Measurements from ENCODE around the gene GAPDHS. TPM values are rescaled to one million over a fixed set of nuclear protein-coding genes. Genes with fewer than 3 reads are reported as not detected.

Gene GAPDHS
- polyA plus RNA-seq (2014; cell fraction: cytosol; rRNA removed) = 0.45 and 0.76 TPM in 2 replicates
- polyA plus RNA-seq (2014; cell fraction: nucleus; rRNA removed) = 2.2 TPM in 1 of 2 replicates, not detected in the other

DNA sequence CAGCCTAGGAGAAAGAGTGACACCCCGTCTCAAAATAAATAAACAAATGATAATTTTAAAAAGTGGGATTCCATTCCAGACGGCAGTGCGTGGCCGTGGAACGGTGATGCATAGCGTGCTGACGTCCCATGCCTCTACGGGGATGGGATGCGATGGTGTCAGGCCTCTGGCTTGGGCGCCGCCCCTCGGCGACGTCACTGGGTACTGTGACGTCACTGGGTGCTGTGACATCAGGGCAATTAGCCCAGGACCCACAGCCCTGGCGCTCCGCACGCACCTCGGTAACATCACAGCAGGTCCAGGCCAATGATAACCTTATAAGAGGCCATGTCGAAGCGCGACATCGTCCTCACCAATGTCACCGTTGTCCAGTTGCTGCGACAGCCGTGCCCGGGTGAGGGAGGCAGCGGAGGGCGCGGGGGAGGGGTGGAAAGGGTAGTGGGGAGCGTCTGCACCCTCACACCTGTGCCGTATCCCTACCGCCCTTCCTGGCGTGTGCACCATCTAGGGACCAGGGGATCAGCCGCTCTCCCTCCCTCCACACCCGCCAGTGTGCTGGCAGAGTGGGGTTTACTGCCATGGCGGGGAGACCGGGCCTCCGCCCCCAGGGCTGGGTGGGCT lies at the start of gene GAPDHS:
TSS of gene GAPDHS (plus strand) at position 256 of the 621 bp plus-strand sequence. CDS start at position 328, 72 bp downstream.
- no peak for DNase-seq (ENCODE audit: low spot score)

DNA sequence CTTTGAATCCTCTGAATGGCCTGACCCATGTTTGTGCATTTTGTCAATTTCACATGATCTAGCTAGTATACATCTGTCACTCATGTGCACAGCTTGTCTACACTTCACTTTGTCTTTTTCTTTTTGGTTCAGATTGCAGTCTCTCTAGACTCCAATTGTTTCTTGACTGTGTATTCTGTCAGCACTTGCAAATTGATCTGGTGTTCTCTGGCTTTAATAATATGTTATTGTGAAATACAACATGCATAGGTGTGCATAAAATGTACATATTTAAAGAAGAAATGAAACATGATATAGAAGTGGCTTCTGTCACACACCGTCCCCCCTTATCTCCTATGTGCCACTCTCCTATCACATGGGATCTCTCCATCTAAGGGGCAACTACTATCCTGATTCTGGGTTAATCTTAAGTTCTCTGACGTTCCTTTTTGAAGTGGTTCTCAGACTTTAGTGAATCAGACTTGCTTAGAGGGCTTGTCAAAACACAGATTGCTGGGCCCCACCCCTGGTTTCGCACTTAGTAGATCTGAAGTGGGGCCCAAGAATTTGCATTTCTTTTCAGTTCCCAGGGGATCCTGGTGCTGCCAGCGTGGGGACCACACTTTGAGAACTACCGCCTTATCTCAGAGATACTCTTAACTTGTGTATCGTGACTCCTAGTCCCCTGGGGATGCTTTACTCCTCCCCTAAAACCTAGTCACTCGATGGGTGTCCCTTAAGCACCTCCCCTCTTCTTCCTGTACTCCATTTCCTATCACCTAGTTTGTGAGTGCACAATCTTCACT lies 48.8 kb upstream of the GAPDHS start:
- DNase-seq (ENCODE audit: low spot score) = no peak

DNA sequence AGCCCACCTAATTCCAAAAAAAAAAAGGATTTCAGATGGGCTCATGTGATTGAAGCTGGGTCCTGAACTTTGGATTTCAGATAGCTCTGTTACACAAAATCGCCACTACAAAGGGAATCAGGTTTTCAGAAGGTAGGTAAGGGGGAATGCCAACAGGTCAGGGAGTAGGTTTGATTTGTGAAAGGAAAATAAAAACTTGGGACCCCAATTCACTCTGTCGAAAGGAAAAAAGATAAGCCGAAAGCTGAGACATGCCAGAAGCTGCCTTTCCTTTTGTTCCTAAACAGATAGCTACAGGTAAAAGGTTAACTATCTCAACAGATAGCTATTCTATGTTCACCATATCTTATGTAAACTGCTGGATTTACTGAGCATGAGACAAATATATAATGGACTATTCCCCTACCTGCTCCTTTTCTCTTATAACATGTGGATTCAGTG lies 47.0 kb upstream of the GAPDHS start:
- DNase-seq (ENCODE audit: low spot score) = no peak

DNA sequence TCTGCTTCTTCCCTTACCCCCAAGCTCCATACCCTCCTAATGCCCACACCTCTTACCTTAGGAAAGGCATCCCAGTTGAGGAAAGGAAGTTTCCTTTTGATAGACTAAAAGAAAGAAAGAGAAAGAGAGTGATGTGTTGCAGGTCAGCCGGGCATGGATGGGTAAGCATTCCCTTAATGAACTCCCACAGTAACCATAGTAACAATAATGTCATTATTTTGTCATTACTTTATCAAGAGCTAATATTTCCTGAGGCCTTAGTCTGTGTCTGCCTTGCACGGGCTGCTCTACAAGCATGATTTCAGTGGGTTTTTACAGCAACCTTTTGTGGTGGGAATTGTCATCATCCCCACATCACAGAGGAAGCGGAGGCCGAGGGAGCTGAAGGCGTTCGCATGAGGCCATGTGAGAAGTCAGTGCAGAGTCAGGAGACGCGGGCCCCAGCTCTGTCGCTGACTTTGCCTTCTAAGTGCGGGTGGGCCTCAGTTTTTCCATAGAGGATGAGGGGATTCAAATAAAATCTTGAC lies 45.5 kb upstream of the GAPDHS start:
- DNase-seq (ENCODE audit: low spot score) = no peak

DNA sequence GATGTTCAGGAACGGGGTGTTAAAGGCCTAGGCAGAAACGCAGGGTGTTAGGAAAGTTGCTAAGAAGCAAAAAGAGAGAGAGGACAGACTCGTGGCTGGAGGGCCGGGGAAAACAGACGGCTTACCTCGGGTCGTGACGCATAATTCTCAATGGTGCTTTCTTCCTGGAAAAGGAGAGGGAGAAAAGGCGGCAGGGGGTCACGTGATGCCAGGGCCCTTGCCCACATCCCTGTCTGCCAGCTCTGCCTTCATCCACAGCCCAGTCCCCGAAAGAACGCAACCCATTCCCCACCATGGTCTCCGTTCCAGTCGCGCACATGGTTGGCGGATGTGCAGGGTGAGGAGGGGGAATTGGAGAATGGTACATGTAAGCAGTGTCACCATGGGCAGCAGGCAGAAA lies 44.6 kb upstream of the GAPDHS start:
- DNase-seq (ENCODE audit: low spot score) = no peak

DNA sequence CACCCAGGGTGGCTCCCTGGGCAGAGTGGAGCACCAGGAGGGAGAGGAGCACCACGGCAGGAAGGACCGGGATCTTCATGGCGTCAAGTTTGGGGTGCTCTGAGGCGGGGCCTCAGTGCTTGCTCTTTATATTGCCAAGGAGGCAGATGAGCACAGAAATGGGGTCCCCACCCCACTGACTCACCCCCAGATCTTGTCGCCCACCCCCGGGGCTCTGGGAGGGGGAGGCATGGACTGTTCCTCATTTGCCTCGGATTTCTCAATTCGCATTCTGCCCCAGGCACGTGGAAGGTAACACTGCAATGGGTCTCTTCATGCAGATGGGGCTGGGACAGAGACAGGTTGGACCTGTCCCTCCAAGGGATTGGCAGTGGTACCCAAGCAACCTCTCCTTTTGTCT lies 42.9 kb upstream of the GAPDHS start, which contains the start of gene KRTDAP:
TSS of gene KRTDAP (minus strand) at position 101 of the 400 bp plus-strand sequence. CDS start at position 79, 22 bp downstream.
- no peak for DNase-seq (ENCODE audit: low spot score)

DNA sequence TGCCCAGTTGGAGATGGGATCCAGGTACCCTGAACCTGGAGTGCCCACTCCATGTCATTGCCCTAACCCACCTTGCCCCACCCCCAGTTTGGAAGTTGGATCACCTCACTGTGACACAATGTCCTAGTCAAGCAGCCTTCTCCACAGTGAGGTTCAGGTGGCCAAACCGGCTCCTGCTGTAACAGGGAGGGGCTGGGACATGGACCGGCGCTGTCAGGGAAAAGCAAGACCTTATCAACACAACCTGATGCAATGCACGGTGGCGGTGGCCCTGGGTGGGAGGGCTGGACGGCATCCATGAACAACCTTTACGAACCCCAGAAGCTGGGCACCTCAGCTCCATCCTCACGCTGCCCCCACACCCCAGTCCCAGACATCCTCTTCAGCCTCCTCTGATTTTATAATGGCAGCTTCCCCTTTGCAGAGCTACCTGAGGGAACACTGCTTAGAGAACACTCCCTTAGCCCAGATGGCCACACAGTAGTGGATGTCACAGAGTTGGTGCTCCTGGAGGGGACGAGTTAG lies 41.4 kb upstream of the GAPDHS start:
- DNase-seq (ENCODE audit: low spot score) = no peak

DNA sequence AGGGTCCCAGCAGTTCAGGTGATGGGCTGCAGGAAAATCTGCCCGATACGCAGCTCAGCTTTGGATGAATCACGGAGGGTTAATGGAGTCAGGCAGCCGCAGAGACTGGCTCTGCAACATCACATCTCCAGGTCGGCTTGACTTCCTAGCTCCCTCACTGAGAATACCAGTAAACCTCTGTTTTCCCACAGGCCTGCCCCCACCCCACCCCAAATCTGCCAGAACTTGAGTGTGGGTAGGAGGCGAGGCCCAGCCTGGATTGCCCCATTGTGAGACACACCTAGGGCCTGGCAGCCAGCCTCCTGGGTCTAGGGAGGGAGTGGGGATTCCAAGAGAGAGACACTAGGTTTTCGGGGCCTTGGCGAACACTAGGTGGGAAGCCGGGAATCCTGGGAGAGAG lies 39.3 kb upstream of the GAPDHS start:
- DNase-seq (ENCODE audit: low spot score) = no peak

DNA sequence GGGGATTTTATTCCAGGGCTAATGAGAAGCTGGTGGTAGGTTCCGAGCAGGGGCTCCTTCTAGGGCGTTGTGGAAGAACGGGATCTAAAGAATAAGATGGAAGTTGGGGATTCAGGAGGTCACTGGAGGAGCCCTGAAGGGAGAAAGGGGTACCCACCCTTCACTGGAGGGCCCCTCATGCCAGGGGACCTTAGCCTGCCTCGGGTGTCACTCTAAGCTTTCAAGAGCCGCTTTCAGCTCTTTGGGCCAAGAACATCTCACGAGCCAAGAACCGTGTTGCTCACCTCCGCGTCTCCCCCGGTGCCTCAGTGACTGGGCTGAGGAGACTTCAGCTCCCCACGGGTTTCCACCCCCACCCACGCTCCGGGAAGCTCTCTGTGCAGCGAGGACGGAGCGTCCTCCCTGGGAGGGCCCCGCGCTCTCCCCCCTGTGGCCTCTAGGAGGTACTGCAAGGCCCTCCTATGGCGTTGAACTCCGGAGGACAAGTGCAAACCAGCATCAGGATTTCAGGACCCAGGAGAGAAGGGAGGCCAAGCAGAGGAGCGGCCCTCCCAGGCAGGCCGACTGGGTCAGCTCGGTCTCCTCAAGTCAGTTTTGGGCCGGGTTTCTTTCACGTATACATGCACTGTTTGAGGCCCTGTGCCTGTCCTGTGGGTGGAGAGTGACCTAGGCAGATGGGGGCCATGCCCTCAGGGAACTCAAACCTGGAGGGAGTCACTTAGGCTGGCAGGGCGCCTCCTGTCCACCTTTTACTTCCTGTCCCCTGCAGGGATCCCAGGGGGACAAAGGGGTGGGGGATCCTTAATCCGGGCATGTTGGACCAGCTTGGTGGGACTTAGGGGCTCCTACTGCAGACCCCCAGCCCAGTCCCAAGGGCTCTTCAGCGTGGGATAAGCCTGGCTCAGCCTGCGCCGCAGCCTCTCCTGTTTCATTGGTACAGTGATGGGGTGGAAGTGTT lies 37.9 kb upstream of the GAPDHS start:
- peak; percentile 47 for DNase-seq (ENCODE audit: low spot score)

DNA sequence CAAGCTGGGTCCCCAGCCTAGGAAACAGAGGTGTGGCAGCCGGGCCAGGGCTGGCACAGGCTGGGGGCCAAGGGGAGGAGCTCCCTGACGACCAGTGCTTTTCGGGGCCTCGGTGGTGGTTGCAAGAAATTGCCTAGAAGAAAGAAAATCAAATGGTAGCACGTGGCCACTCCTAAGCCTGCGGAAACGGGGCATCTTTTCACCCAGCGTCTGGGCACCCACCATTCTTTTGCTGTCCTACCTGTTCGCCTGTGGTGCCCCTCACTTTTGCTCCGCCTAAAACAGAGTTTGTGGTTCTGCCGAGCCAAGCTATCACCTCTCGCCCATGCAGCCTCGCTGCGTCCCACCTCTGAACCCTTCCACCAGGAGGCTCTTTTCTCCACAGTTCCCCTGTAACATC lies 35.9 kb upstream of the GAPDHS start:
- no peak for DNase-seq (ENCODE audit: low spot score)

DNA sequence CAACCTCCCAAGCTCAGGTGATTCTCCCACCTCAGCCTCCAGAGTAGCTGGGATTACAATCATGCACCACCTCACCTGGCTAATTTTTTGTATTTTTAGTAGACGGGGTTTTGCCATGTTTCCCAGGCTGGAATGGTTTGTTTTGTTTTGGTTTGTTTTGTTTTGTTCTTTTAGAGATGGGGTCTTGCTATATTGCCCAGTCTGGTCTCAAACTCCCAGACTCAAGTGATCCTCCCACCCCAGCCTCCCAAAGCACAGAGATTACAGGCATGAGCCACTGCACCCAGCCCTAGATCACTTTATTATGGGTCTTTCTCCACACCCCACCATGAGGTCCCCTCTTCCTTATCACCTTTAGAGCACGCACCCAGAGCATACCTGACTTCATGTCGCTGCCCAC lies 35.0 kb upstream of the GAPDHS start:
- DNase-seq (ENCODE audit: low spot score) = no peak

DNA sequence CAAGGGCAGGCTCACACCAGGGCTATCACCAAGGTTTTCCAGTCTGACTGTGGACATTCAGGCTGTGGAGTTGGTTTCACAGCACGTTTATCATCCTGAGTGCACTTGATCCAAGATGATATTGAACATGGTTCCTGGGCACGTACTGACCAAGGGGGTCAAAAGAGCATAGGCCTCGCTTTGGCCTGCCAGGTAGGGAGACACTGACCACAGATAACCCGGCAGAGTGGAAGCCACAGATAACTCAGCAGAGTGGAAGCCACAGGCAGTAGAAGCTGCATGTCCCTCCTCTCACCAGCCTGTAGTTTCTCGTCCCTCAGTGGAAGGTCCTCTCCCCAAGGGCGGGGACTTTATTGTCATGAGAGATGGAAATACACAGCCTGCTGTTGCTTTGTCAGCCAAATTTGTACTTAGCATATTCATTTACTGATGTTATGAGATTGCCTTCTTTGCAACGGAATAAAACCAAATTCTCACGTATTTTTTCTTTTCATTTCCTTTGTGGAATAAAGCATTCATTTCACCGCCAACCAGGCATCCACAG lies 34.2 kb upstream of the GAPDHS start:
- no peak for DNase-seq (ENCODE audit: low spot score)

DNA sequence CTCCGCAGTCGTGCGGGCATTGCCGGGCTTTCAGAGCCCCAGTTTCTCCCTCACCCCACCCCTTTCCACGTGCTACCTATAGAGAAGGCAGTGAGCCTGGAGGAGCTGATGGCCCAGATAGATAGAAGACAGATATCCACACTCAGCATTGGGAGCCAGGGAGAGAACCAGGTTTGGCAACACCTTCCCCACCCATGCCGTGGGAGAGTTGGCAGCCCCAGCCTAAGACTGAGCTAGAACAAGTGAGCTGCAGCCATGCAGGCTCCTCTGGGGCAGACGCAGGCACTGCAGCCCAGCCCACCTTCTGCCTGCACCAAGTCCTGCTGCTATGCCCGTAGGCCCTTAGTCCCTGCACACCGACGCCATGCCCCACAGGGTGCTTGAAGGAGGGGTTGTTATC lies 32.6 kb upstream of the GAPDHS start:
- DNase-seq (ENCODE audit: low spot score) = no peak

DNA sequence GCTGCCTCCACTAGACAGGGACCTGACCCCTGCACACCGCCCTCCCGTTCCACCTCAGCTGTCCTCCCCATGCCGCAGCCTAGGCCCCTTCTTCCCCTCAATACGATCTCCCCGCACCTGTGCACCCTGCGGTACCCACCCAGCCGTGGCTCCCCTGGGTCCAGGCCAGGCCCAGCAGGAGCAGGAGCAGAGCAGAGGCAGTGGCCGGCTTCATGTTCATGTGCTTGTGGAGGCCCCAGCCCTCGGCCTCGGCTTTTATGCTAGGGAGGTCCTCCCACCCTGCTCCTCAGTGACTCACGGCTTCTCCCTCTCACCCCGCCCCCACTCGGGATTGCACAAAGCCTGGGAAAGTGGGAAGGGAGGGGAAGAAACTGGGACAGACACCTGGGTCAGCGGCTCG lies 31.6 kb upstream of the GAPDHS start:
- DNase-seq (ENCODE audit: low spot score) = no peak

DNA sequence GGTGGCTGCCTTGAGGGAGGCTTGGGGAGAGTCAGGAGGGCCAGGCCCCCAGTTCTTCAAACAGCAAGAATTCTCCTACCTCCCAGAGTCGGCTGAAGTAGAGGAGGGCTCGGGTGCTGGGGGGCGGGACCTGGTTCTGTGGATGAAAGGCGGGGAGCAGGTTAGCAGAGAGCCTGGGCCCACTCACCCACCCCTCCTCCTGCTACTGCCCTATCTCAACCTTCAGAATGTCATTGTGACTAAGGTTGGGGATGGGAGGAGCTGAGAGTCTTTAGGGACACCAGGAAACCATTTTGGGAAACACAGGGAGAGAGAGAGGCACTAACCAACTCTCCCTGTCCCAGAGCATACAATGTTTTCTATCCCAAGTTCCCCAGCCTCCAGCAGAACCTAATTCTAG lies 30.5 kb upstream of the GAPDHS start:
- no peak for DNase-seq (ENCODE audit: low spot score)

DNA sequence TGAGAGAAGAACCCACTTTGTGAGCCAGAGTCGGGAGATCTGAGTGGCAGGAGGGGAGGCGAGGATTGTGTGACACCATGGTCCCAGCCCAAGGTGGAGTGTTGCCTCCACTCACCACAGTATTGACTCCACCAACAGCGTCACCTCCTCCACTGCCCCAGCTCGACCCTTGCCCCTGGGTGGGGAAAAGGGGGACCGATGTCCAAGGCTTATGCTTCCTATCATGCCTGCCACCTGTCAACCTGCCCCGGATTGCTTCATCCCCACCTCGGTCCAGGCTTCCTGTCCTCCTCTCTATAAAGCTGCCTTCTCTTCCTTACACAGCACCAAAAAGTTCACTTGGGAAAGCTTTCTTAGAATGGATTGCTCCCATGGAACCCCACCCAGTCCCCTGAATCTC lies 27.2 kb upstream of the GAPDHS start:
- DNase-seq (ENCODE audit: low spot score) = no peak

DNA sequence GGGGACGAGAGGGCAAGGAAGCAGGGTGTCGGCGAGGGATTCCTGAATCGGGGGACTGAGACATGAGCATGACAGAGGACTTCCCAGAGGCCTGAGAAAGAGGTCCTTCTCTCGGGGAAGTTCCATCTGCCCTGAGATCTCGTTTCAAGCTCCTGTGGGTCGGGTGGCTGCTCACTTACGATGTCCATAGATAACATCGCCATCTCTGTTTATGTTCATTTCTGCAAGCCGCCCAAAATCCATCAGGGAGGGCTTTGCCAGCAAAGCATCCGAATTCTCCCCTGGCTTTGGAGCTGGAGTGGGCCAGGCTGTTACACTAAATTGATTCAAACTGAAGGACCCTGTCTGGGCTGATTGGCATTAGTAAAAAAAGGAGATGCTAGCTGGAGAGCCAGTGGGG lies 25.7 kb upstream of the GAPDHS start:
- no peak for DNase-seq (ENCODE audit: low spot score)

DNA sequence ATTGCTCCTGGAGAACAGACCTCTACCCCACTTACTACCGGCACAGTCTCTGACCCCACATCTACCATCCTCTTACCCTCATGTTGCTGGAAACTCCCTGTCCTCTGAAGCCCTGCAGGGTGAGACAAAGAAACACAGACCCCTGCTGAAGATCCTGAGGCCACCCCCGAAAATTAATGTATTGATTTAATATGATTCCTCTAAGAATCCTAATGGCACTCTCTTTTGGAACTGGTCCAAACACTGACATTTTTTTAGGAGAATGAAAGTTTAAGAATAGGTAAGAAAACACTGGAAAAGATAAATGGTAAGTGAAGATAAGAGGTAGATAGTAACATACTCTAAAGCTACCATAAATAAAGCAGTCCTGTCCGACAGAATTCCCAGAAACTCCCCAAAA lies 25.1 kb upstream of the GAPDHS start:
- DNase-seq (ENCODE audit: low spot score) = no peak

DNA sequence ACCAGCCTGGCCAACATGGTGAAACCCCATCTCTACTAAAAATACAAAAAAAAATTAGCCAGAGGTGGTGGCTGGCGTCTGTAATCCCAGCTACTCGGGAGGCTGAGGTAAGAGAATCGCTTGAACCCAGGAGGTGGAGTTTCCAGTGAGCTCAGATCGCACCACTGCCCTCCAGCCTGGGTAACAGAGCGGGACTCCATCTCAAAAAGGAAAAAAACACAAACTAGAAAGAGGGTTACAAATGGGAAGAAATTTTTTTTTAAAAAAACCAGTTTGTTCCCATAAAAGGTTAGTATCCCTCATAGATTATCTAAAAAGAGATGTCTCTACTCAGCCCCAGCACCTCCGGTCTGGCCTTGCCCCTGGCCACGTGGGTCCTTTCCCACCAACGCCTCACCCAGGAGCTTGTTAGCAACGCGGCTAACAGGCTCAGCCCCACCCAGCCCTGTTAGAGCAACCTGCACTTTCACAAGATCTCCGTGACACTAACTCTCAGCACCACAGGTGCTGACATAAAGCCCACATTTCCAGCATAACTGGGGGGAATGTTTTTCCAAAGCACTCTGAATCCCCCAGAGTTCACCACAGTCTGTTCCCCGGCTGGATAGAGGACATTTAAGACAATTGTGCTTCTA lies 24.1 kb upstream of the GAPDHS start:
- DNase-seq (ENCODE audit: low spot score) = no peak

DNA sequence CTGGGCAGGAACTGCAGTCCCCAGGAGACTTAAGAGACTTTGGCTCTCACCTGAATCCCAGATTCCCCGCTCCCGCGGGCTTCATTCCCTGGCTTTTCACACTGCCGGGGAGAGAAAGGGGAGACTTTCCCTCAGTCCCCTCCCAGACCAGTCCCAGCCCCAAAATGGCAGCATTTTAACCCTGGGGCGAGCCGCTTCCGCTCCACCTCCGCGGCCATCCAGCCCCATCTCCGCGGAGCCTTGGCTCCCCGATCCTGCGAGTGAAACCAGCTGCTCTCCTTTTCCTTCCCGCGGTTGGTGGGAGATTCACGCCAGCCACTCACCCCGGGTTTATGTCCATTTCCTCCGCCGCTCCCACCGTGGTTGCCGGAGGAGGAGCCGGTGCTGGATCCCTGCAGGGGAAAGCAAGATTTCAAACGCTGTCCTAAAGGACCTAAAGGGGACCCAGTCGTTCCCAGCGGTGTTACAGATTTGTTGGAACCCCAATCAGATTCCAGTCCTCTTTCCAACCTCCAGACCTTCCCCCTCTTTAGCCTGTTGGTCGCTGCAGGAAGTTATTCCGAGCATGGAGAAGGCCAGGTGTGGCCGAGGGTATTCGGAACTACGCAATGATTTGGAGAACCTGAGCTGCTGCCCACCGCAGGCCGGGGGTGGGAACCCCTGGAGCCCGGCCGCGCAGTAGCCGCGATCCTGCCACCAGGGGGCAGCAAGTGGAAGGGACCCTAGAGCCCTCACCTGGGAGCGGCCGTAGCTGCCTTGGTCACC lies 23.2 kb upstream of the GAPDHS start:
- DNase-seq (ENCODE audit: low spot score) = peak; percentile 37

All from SK-N-DZ (cell line).